GM23338 (cell line): ENCODE measurements around the gene LASP1NB.

Experiments
- ATAC-seq: fragments of 200-7000 bp; cut with Tn5 transposase; 3 replicates; pipeline ENCODE4 v1.9.1; 2020
- DNase-seq: peaks from one replicate; pipeline ENCODE4 v3.0.0-alpha.2; 2015; ENCODE audit warnings: low spot score
- H2AFZ ChIP-seq: fragments of 200-600 bp; sonication (generic); 2 replicates; pipeline ENCODE4 v1.8.0; 2016; ENCODE audit warnings: antibody characterized with exemption, mild to moderate bottlenecking, moderate library complexity
- H3F3A ChIP-seq: fragments of 200-600 bp; sonication (generic); replicated peaks from 2 replicates; pipeline ENCODE4 v1.8.0; 2017; ENCODE audit warnings: antibody characterized with exemption, mixed run types, low read depth
- H3K27ac ChIP-seq: fragments of 200-600 bp; sonication (generic); 2 replicates; pipeline ENCODE4 v1.6.1; 2016; ENCODE audit warnings: low read depth
- H3K27me3 ChIP-seq: fragments of 200-600 bp; sonication (generic); 2 replicates; pipeline ENCODE4 v1.8.0; 2016; ENCODE audit warnings: mild to moderate bottlenecking, mixed run types, moderate library complexity; ENCODE audit not compliant: insufficient read depth
- H3K36me3 ChIP-seq: fragments of 200-600 bp; sonication (generic); 2 replicates; pipeline ENCODE4 v1.8.0; 2016; ENCODE audit warnings: mild to moderate bottlenecking; ENCODE audit not compliant: insufficient read depth
- H3K4me1 ChIP-seq: fragments of 200-600 bp; sonication (generic); 2 replicates; pipeline ENCODE4 v1.8.0; 2016; ENCODE audit warnings: mild to moderate bottlenecking, moderate library complexity; ENCODE audit not compliant: insufficient read depth
- H3K4me2 ChIP-seq: fragments of 200-600 bp; sonication (generic); 2 replicates; pipeline ENCODE4 v1.7.1; 2017; ENCODE audit warnings: mixed run types
- H3K4me3 ChIP-seq: fragments of 200-600 bp; sonication (generic); 2 replicates; pipeline ENCODE4 v1.6.1; 2016; ENCODE audit warnings: mixed run types
- H3K79me2 ChIP-seq: fragments of 200-600 bp; sonication (generic); replicated peaks from 2 replicates; pipeline ENCODE4 v1.8.0; 2017; ENCODE audit warnings: mild to moderate bottlenecking; ENCODE audit not compliant: insufficient read depth
- H3K9me2 ChIP-seq: fragments of 200-600 bp; sonication (generic); 2 replicates; pipeline ENCODE4 v1.8.0; 2017; ENCODE audit not compliant: insufficient read depth
- H4K20me1 ChIP-seq: fragments of 200-600 bp; sonication (generic); replicated peaks from 2 replicates; pipeline ENCODE4 v1.8.0; 2017; ENCODE audit warnings: mild to moderate bottlenecking; ENCODE audit not compliant: insufficient read depth
- H3K27ac Mint-ChIP-seq: 2 replicates; pipeline ENCODE4 v1.8.0; 2020; ENCODE audit warnings: inconsistent platforms, mild to moderate bottlenecking, moderate library complexity, mixed read lengths
- H3K27me3 Mint-ChIP-seq: 3 replicates; pipeline ENCODE4 v1.8.0; 2022; ENCODE audit warnings: low read depth, mild to moderate bottlenecking, moderate library complexity, mixed read lengths, inconsistent platforms; ENCODE audit not compliant: insufficient read depth, poor library complexity
- H3K36me3 Mint-ChIP-seq: 3 replicates; pipeline ENCODE4 v1.8.0; 2021; ENCODE audit warnings: low read depth, mild to moderate bottlenecking, inconsistent platforms, moderate library complexity, mixed read lengths
- H3K4me1 Mint-ChIP-seq: 3 replicates; pipeline ENCODE4 v1.8.0; 2020; ENCODE audit warnings: mild to moderate bottlenecking, inconsistent platforms, mixed read lengths
- H3K4me3 Mint-ChIP-seq: 3 replicates; pipeline ENCODE4 v1.8.0; 2021; ENCODE audit warnings: moderate library complexity, mild to moderate bottlenecking, inconsistent platforms, mixed read lengths
- H3K9me3 Mint-ChIP-seq: 3 replicates; pipeline ENCODE4 v1.8.0; 2020; ENCODE audit warnings: moderate library complexity, mild to moderate bottlenecking, inconsistent platforms, mixed read lengths
- CREB1 ChIP-seq: fragments of 250-450 bp; sonication (Bioruptor Pico); IDR thresholded peaks from 2 replicates; pipeline ENCODE4 v1.5.0; 2020; ENCODE audit warnings: low read depth, mild to moderate bottlenecking, moderate library complexity
- CTCF ChIP-seq, 2 experiments: fragments of 200-600 bp in 1 of 2; sonication (generic) in 1 of 2; conservative IDR thresholded peaks; 2 replicates each; pipeline versions ENCODE4 v1.5.1 to v1.6.1; 2016 to 2017; ENCODE audit warnings: antibody characterized with exemption in 2 of 2, low read depth in 2 of 2, mild to moderate bottlenecking in 2 of 2, moderate library complexity in 1 of 2
- ETS1 ChIP-seq: IDR thresholded peaks from 2 replicates; pipeline ENCODE4 v1.6.1; 2016; ENCODE audit warnings: antibody characterized with exemption
- EZH2 ChIP-seq: fragments of 200-600 bp; sonication (generic); IDR thresholded peaks from one replicate; pipeline ENCODE4 v1.8.0; 2017; ENCODE audit warnings: antibody characterized with exemption, mild to moderate bottlenecking, low read depth; ENCODE audit not compliant: unreplicated experiment
- EZH2phosphoT487 ChIP-seq: fragments of 200-600 bp; sonication (generic); IDR thresholded peaks from one replicate; pipeline ENCODE4 v1.8.1; 2018; ENCODE audit warnings: antibody characterized with exemption; ENCODE audit not compliant: unreplicated experiment
- JUNB ChIP-seq: IDR thresholded peaks from one replicate; pipeline ENCODE4 v1.6.1; 2016; ENCODE audit warnings: antibody characterized with exemption; ENCODE audit not compliant: unreplicated experiment
- POLR2AphosphoS5 ChIP-seq: IDR thresholded peaks from 2 replicates; pipeline ENCODE4 v1.6.1; 2016; ENCODE audit warnings: antibody characterized with exemption, low read depth
- REST ChIP-seq: IDR thresholded peaks from one replicate; pipeline ENCODE4 v1.6.1; 2018; ENCODE audit warnings: antibody characterized with exemption; ENCODE audit not compliant: unreplicated experiment
- STAT1 ChIP-seq: IDR thresholded peaks from one replicate; pipeline ENCODE4 v1.6.1; 2016; ENCODE audit warnings: antibody characterized with exemption; ENCODE audit not compliant: unreplicated experiment
- ZNF114 ChIP-seq: fragments of 250-450 bp; sonication (Bioruptor Pico); IDR thresholded peaks from 2 replicates; pipeline ENCODE4 v1.5.0; 2020; ENCODE audit warnings: mild to moderate bottlenecking, moderate library complexity
- ZNF331 ChIP-seq: fragments of 250-450 bp; sonication (Bioruptor Pico); IDR thresholded peaks from 2 replicates; pipeline ENCODE4 v1.5.0; 2020; ENCODE audit warnings: low read depth, mild to moderate bottlenecking, moderate library complexity

LASP1NB gene

GRCh38 chr17:38907930-38908675 is 17.3 kb upstream of the LASP1NB start (continued):
- TF ChIP-seq ETS1 (no peak), ZNF114 (CRISPR knock-in tag) (no peak), STAT1 (no peak), CTCF (conservative IDR thresholded peaks at IDR 0.05; ENCODE audit: low read depth in 2 of 2) (no peak), JUNB (no peak), POLR2AphosphoS5 (no peak), ZNF331 (CRISPR knock-in tag) (no peak), CREB1 (CRISPR knock-in tag) (no peak), REST (no peak), EZH2 (no peak), EZH2phosphoT487 (no peak)

GRCh38 chr17:38908676-38909181 is 16.7 kb upstream of the LASP1NB start:
- peaks cover 45% of the 10 kb centered on the region for H3K79me2 ChIP-seq
- no peak overlapping the region for H2AFZ ChIP-seq
- ATAC-seq (peak; percentile 22), DNase-seq (no peak)
- no peak overlapping the region for H3K4me3 Mint-ChIP-seq
- H3K4me3 ChIP-seq = no peak overlapping the region
- H3K9me2 ChIP-seq = no peaks in the 10 kb centered on the region
- H3K36me3 Mint-ChIP-seq = peaks cover 25% of the 10 kb centered on the region
- no peaks in the 10 kb centered on the region for H3K9me3 Mint-ChIP-seq
- H3K36me3 ChIP-seq = no peaks in the 10 kb centered on the region; the same call in 1 of the 2 replicates
- no peaks in the 10 kb centered on the region for H3K27me3 Mint-ChIP-seq
- no peaks in the 10 kb centered on the region for H3K27me3 ChIP-seq
- H3K27ac ChIP-seq = peak overlapping the region; percentile 39; the same call in 1 of the 2 replicates
- H4K20me1 ChIP-seq = peaks cover 28% of the 10 kb centered on the region
- peaks cover 10% of the 10 kb centered on the region; the same call in 1 of the 2 replicates for H3K4me1 ChIP-seq
- no peak overlapping the region for H3K4me2 ChIP-seq
- H3K4me1 Mint-ChIP-seq = peaks cover 17% of the 10 kb centered on the region
- peak overlapping the region; percentile 78 for H3K27ac Mint-ChIP-seq
- H3F3A ChIP-seq = no peaks in the 10 kb centered on the region
- no peak for TF ChIP-seq POLR2AphosphoS5
- TF ChIP-seq REST = no peak
- no peak for TF ChIP-seq ZNF114 (CRISPR knock-in tag)
- TF ChIP-seq EZH2 = no peak
- no peak for TF ChIP-seq CTCF (conservative IDR thresholded peaks at IDR 0.05; ENCODE audit: low read depth in 2 of 2)
